HepG2 (cell line): ENCODE results near the gene PROX2. TPM values are rescaled to one million over a fixed set of nuclear protein-coding genes. Genes with fewer than 3 reads are reported as not detected.

ENCODE experiments used
- CREBL2 ChIP-seq: sonication (generic); formaldehyde crosslinking; IDR thresholded peaks from 2 replicates; pipeline ENCODE4 v1.8.1; 2023; ENCODE audit warnings: missing genetic modification reagents, mild to moderate bottlenecking, borderline replicate concordance
- E2F1 ChIP-seq: sonication (generic); formaldehyde crosslinking; IDR thresholded peaks from 2 replicates; pipeline ENCODE4 v1.5.0; 2020; ENCODE audit warnings: missing genetic modification reagents
- EHMT2 ChIP-seq: fragments of 200-600 bp; sonication (generic); IDR thresholded peaks from 2 replicates; pipeline ENCODE4 v1.7.0; 2017; ENCODE audit warnings: antibody characterized with exemption, low read depth, low read length, borderline replicate concordance
- MLLT10 ChIP-seq: sonication (generic); formaldehyde crosslinking; IDR thresholded peaks from 2 replicates; pipeline ENCODE4 v1.4.0; 2020; ENCODE audit warnings: missing genetic modification reagents
- NFRKB ChIP-seq: fragments of 450-650 bp; IDR thresholded peaks from 2 replicates; pipeline ENCODE4 v1.6.1; 2017
- TP53 ChIP-seq: sonication (generic); formaldehyde crosslinking; conservative IDR thresholded peaks from 2 replicates; pipeline ENCODE4 v1.4.0; 2020; ENCODE audit warnings: missing genetic modification reagents
- ZNF576 ChIP-seq: sonication (generic); formaldehyde crosslinking; IDR thresholded peaks from 2 replicates; pipeline ENCODE4 v1.4.0; 2020; ENCODE audit warnings: mild to moderate bottlenecking, missing genetic modification reagents
- ZNF678 ChIP-seq: sonication (generic); formaldehyde crosslinking; IDR thresholded peaks from 2 replicates; pipeline ENCODE4 v1.4.0; 2020; ENCODE audit warnings: mild to moderate bottlenecking, missing genetic modification reagents
- ZNF747 ChIP-seq: sonication (generic); formaldehyde crosslinking; IDR thresholded peaks from 2 replicates; pipeline ENCODE4 v1.8.1; 2023; ENCODE audit warnings: missing genetic modification reagents, mild to moderate bottlenecking, borderline replicate concordance
- ZNF788 ChIP-seq: sonication (generic); formaldehyde crosslinking; IDR thresholded peaks from 2 replicates; pipeline ENCODE4 v1.5.0; 2020; ENCODE audit warnings: mild to moderate bottlenecking, missing genetic modification reagents, borderline replicate concordance
- polyA plus RNA-seq, 8 experiments: library from polyadenylated mRNA; depleted of rRNA in 3 of 8; stranded (reverse) in 7 of 8; unstranded in 1 of 8; fragments of >200 nt; fragmentation: Illumina TruSeq in 4 of 8; extraction: Trizol in 4 of 8; gene quantifications; 2 replicates each; pipeline versions ENCODE4 v1.2.1 to v1.2.3, GENCODE V29; 2011 to 2016; ENCODE audit warnings: low read depth in 4 of 8, missing spikeins in 1 of 8, mixed read lengths in 1 of 8; ENCODE audit not compliant: insufficient read depth in 1 of 8
- total RNA-seq, 5 experiments: library from RNA; depleted of rRNA; stranded (reverse); fragments of >200 nt; fragmentation: Illumina TruSeq; extraction: Trizol; gene quantifications; 2 replicates each; pipeline ENCODE4 v1.2.3, GENCODE V29; 2016; ENCODE audit warnings: low read depth in 1 of 5
- TF ChIP-seq, protein P1 (sequence below): sonication (generic); formaldehyde crosslinking; IDR thresholded peaks from 2 replicates; pipeline ENCODE4 v1.4.0; 2020; ENCODE audit warnings: mild to moderate bottlenecking, missing genetic modification reagents
- TF ChIP-seq, protein P2 (sequence below): sonication (generic); formaldehyde crosslinking; IDR thresholded peaks from 2 replicates; pipeline ENCODE4 v1.8.0; 2022; ENCODE audit warnings: mild to moderate bottlenecking, missing genetic modification reagents, moderate library complexity
- TF ChIP-seq, protein P3 (sequence below): IDR thresholded peaks from 2 replicates; pipeline ENCODE4 v1.6.1; 2016; ENCODE audit warnings: low read depth, borderline replicate concordance
- TF ChIP-seq, protein P4 (sequence below): sonication (generic); formaldehyde crosslinking; conservative IDR thresholded peaks from 2 replicates; pipeline ENCODE4 v1.8.0; 2022; ENCODE audit warnings: low read depth, missing genetic modification reagents
- TF ChIP-seq, protein P5 (sequence below), 2 experiments: sonication (generic) in 1 of 2; formaldehyde crosslinking in 1 of 2; IDR thresholded peaks; 2 replicates each; pipeline versions ENCODE4 v1.6.1 to v1.9.0; 2014 to 2022; ENCODE audit warnings: antibody characterized with exemption in 1 of 2, borderline replicate concordance in 1 of 2, inconsistent platforms in 1 of 2, low read depth in 1 of 2, missing genetic modification reagents in 1 of 2

Gene PROX2
- total and polyA plus RNA-seq, 2 of the 13 experiments (the other 11 are each of a cell fraction or from before 2014, with no cell fraction given), result not detected

DNA sequence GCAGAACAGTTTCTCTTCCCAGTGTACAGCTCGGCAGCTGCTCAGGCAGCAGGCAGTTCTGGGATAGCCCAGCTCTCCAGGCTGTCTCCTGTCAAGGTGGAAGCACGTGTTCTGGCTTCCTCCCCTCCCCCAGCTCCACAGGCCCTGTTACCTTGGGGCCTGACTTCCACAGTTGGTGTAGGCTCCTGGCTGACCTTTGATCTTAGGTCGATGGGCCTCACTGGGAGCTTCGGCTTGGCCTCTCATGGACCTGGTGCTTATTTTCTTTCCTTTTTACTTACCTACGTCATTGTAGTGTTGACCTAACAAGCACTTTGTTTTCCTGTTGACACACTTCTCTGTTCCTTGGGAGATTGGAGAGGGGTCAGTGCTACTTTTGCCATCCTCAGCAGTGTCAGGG is 22.7 kb upstream of the PROX2 start (continued):
- TF ChIP-seq ZNF678 (CRISPR knock-in tag) (no peak), EHMT2 (peak; percentile 73; the same call in 1 of the 2 replicates), MLLT10 (CRISPR knock-in tag) (no peak), NFRKB (no peak), TP53 (CRISPR knock-in tag) (no peak), ZNF747 (CRISPR knock-in tag) (no peak), CREBL2 (CRISPR knock-in tag) (no peak), E2F1 (CRISPR knock-in tag) (no peak), ZNF576 (CRISPR knock-in tag) (no peak), ZNF788 (CRISPR knock-in tag) (peak; percentile 65; the same call in 1 of the 2 replicates)
- TF ChIP-seq, protein P1, sequence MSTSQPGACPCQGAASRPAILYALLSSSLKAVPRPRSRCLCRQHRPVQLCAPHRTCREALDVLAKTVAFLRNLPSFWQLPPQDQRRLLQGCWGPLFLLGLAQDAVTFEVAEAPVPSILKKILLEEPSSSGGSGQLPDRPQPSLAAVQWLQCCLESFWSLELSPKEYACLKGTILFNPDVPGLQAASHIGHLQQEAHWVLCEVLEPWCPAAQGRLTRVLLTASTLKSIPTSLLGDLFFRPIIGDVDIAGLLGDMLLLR, result peak; percentile 81; the same call in 1 of the 2 replicates
- TF ChIP-seq, protein P2, sequence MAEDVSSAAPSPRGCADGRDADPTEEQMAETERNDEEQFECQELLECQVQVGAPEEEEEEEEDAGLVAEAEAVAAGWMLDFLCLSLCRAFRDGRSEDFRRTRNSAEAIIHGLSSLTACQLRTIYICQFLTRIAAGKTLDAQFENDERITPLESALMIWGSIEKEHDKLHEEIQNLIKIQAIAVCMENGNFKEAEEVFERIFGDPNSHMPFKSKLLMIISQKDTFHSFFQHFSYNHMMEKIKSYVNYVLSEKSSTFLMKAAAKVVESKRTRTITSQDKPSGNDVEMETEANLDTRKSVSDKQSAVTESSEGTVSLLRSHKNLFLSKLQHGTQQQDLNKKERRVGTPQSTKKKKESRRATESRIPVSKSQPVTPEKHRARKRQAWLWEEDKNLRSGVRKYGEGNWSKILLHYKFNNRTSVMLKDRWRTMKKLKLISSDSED (CRISPR knock-in tag), result no peak
- TF ChIP-seq, protein P3, sequence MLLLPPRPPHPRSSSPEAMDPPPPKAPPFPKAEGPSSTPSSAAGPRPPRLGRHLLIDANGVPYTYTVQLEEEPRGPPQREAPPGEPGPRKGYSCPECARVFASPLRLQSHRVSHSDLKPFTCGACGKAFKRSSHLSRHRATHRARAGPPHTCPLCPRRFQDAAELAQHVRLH, result peak; percentile 77; the same call in 1 of the 2 replicates
- TF ChIP-seq, protein P4, sequence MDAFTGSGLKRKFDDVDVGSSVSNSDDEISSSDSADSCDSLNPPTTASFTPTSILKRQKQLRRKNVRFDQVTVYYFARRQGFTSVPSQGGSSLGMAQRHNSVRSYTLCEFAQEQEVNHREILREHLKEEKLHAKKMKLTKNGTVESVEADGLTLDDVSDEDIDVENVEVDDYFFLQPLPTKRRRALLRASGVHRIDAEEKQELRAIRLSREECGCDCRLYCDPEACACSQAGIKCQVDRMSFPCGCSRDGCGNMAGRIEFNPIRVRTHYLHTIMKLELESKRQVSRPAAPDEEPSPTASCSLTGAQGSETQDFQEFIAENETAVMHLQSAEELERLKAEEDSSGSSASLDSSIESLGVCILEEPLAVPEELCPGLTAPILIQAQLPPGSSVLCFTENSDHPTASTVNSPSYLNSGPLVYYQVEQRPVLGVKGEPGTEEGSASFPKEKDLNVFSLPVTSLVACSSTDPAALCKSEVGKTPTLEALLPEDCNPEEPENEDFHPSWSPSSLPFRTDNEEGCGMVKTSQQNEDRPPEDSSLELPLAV (CRISPR knock-in tag), result no peak
- TF ChIP-seq, protein P5, sequence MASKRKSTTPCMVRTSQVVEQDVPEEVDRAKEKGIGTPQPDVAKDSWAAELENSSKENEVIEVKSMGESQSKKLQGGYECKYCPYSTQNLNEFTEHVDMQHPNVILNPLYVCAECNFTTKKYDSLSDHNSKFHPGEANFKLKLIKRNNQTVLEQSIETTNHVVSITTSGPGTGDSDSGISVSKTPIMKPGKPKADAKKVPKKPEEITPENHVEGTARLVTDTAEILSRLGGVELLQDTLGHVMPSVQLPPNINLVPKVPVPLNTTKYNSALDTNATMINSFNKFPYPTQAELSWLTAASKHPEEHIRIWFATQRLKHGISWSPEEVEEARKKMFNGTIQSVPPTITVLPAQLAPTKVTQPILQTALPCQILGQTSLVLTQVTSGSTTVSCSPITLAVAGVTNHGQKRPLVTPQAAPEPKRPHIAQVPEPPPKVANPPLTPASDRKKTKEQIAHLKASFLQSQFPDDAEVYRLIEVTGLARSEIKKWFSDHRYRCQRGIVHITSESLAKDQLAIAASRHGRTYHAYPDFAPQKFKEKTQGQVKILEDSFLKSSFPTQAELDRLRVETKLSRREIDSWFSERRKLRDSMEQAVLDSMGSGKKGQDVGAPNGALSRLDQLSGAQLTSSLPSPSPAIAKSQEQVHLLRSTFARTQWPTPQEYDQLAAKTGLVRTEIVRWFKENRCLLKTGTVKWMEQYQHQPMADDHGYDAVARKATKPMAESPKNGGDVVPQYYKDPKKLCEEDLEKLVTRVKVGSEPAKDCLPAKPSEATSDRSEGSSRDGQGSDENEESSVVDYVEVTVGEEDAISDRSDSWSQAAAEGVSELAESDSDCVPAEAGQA (IDR thresholded peaks at IDR 0.05; ENCODE audit: low read depth), result no peak
- TF ChIP-seq, protein P5 (CRISPR knock-in tag; IDR thresholded peaks at IDR 0.05; ENCODE audit: borderline replicate concordance), result no peak
